Retinal pigment epithelial cell (primary cell): ENCODE data around the gene KBTBD12.

Experiments
- DNase-seq: peaks from one replicate; pipeline ENCODE4 v3.0.0-alpha.2; 2010; ENCODE audit warnings: low read depth
- H3K4me3 ChIP-seq: 2 replicates; pipeline ENCODE4 v1.5.1; 2011; ENCODE audit warnings: mild to moderate bottlenecking, low read length, control low read depth, moderate library complexity
- TF ChIP-seq, protein P1 (sequence below): conservative IDR thresholded peaks from 2 replicates; pipeline ENCODE4 v1.5.1; 2011; ENCODE audit warnings: low read depth, low read length, control low read depth, inconsistent platforms

The KBTBD12 gene

GRCh38 chr3:128007033-128007424, 92.0 kb downstream of the KBTBD12 start:
- TF ChIP-seq, protein P1, sequence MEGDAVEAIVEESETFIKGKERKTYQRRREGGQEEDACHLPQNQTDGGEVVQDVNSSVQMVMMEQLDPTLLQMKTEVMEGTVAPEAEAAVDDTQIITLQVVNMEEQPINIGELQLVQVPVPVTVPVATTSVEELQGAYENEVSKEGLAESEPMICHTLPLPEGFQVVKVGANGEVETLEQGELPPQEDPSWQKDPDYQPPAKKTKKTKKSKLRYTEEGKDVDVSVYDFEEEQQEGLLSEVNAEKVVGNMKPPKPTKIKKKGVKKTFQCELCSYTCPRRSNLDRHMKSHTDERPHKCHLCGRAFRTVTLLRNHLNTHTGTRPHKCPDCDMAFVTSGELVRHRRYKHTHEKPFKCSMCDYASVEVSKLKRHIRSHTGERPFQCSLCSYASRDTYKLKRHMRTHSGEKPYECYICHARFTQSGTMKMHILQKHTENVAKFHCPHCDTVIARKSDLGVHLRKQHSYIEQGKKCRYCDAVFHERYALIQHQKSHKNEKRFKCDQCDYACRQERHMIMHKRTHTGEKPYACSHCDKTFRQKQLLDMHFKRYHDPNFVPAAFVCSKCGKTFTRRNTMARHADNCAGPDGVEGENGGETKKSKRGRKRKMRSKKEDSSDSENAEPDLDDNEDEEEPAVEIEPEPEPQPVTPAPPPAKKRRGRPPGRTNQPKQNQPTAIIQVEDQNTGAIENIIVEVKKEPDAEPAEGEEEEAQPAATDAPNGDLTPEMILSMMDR = no peak
- no peak overlapping the region for H3K4me3 ChIP-seq
- DNase-seq = no peak

GRCh38 chr3:128009952-128010846, 95.2 kb downstream of the KBTBD12 start:
- no peak for DNase-seq
- TF ChIP-seq, protein P1 = no peak
- H3K4me3 ChIP-seq = no peak overlapping the region

DNA sequence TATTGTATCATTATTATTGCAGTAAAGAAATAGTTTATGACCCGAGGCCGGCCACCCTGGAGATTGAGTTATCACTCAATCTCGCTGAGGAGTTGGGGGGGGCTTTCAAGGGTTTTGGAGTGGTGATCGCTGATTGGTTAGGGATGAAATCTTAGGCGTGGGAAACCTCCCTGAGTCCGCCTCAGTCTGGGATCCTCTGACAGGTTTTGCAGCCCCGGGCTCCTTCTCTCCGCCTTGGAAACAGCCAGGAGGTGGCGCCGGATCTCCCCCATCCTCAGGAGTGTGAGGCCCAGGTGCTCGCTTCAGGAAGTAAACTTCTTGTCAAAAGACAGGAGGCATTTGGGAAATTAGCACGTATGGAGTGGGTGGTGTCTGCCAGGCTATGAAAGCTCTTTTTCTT, 96.1 kb downstream of the KBTBD12 start:
- no peak for DNase-seq
- H3K4me3 ChIP-seq = no peak overlapping the region
- TF ChIP-seq, protein P1 = peak; percentile 76

GRCh38 chr3:128012050-128012449, 97.0 kb downstream of the KBTBD12 start:
- TF ChIP-seq, protein P1 = no peak
- DNase-seq = no peak
- no peak overlapping the region for H3K4me3 ChIP-seq

- TF ChIP-seq, protein P1 = no peak
- no peak overlapping the region for H3K4me3 ChIP-seq
- no peak for DNase-seq
Measured at GRCh38 chr3:128014548-128014947, 99.5 kb downstream of the KBTBD12 start.

DNA sequence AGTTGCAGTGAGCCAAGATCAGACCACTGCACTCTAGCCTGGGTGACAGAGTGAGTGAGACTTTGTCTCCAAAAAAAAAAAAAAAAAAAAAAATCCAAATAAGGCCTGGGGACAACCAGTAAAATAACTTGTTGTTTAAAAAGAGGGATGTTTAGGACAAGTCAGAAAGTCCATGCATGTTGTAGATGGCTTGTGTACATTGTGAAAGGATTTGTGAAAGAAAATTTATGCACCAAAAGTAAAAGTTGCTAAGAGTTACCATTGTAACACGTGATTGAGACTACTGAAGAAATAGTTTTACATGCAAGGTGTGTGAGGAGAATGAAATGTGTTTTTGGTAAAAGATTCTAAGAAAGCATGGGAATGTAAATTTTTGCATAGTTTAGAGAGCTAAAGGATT, 101.5 kb downstream of the KBTBD12 start:
- DNase-seq = no peak
- TF ChIP-seq, protein P1 = no peak
- no peak overlapping the region for H3K4me3 ChIP-seq
